A673 (cell line): ENCODE data around the gene PFKFB3. TPM values are rescaled to one million over a fixed set of nuclear protein-coding genes. Genes with fewer than 3 reads are reported as not detected.

ENCODE experiments used
- BruUV-seq: library from RNA; stranded (reverse); fragments of 400-500 nt; replicated peaks from 2 replicates; lab custom pipeline; 2021; lab: Mats Ljungman, UMichigan
- CTCF ChIA-PET: fragments of 300-600 bp; sonication (Branson Sonifier 250); formaldehyde crosslinking; loops from one replicate; lab custom pipeline; 2022; ENCODE audit warnings: antibody characterized with exemption; lab: Charles Lee
- POLR2A ChIA-PET: fragments of 300-600 bp; sonication (Branson Sonifier 250); formaldehyde crosslinking; loops from one replicate; lab custom pipeline; 2022; ENCODE audit warnings: antibody characterized with exemption; ENCODE audit not compliant: low non-redundant PET; lab: Charles Lee
- DNase-seq: peaks from one replicate; pipeline ENCODE4 v3.0.0-alpha.2; 2015; ENCODE audit warnings: low spot score
- H3K27ac ChIP-seq: fragments of 200-600 bp; sonication (generic); 2 replicates; pipeline ENCODE4 v1.5.1; 2016; ENCODE audit warnings: mixed run types, low read depth, mild to moderate bottlenecking, mixed read lengths, antibody characterized with exemption, low read length; ENCODE audit not compliant: poor library complexity, severe bottlenecking
- H3K27me3 ChIP-seq: fragments of 200-600 bp; sonication (generic); replicated peaks from 2 replicates; pipeline ENCODE4 v1.6.1; 2017; ENCODE audit warnings: mixed run types, low read depth, mild to moderate bottlenecking, mixed read lengths, antibody characterized with exemption, low read length; ENCODE audit not compliant: insufficient read depth, poor library complexity
- H3K36me3 ChIP-seq: fragments of 200-600 bp; sonication (generic); 2 replicates; pipeline ENCODE4 v1.6.1; 2016; ENCODE audit warnings: mixed run types, mild to moderate bottlenecking, mixed read lengths, antibody characterized with exemption, low read length; ENCODE audit not compliant: insufficient read depth, poor library complexity, severe bottlenecking
- H3K4me1 ChIP-seq: fragments of 200-600 bp; sonication (generic); 2 replicates; pipeline ENCODE4 v1.6.1; 2017; ENCODE audit warnings: mixed run types, mild to moderate bottlenecking, mixed read lengths, antibody characterized with exemption, low read length; ENCODE audit not compliant: insufficient read depth, poor library complexity, severe bottlenecking
- H3K4me3 ChIP-seq: fragments of 200-600 bp; sonication (generic); 2 replicates; pipeline ENCODE4 v1.5.1; 2016; ENCODE audit warnings: low read depth, mixed run types, mild to moderate bottlenecking, mixed read lengths, low read length; ENCODE audit not compliant: poor library complexity, severe bottlenecking
- H3K9me3 ChIP-seq: fragments of 200-600 bp; sonication (generic); 2 replicates; pipeline ENCODE4 v1.6.1; 2016; ENCODE audit warnings: mixed run types, low read depth, mild to moderate bottlenecking, mixed read lengths, antibody characterized with exemption, low read length; ENCODE audit not compliant: poor library complexity, severe bottlenecking
- EZH2 ChIP-seq: fragments of 200-600 bp; sonication (generic); IDR thresholded peaks from 2 replicates; pipeline ENCODE4 v1.6.1; 2017; ENCODE audit warnings: borderline replicate concordance, low read depth, mild to moderate bottlenecking, mixed read lengths, antibody characterized with exemption, low read length; ENCODE audit not compliant: poor library complexity, severe bottlenecking
- intact Hi-C: fragments of 100-400 bp; cut with micrococcal nuclease; formaldehyde crosslinking; loops from one replicate; pipeline ENCODE4 v1.10.0; 2022; ENCODE audit not compliant: unreplicated experiment
- total RNA-seq: library from RNA; stranded (reverse); gene quantifications from 2 replicates; pipeline ENCODE4 v1.2.3, GENCODE V29; 2021
- TF ChIP-seq, protein P1 (sequence below): fragments of 300-800, 200-600 bp; sonication (generic); conservative IDR thresholded peaks from 2 replicates; pipeline ENCODE4 v1.5.1; 2017; ENCODE audit warnings: low read depth, mild to moderate bottlenecking, antibody characterized with exemption, low read length, moderate library complexity, mixed read lengths

Gene PFKFB3
- total RNA-seq, 1 experiment from 2014 or later = 53.0 TPM

DNA sequence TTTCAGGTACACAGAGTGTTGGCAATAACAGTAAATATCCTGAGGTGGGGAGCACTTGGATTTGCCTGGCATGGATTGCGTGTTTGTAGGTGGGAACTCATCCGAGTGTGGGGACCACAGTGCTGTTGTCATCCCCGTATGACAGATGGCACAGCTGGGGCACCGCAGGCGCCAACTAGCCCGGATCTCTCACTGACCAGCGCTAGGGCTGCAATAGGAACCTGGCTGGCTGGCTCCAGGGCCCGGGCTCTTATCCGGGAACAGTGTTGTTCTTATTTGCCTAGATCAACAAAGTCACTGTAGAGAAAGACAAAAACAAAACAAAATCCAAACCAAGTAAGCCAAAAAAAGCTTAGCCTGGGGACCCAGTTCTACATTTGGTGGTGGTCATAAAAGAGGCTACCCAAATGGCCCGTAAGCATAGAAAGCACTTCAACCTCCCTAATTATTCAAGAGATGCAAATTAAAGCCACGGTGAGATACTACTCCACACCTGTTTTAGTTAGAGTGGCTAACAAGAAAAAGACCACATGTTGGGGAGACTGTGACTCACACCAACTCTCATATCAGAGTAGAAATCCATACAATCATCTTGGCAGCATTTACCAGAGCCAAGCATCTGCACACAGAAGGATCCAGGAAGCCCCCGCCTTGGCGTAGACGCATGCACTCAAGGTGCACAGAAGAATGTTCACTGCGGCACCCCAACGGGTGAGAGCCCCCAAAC is 27.2 kb upstream of the PFKFB3 start:
- H3K27ac ChIP-seq = no peak overlapping the region
- H3K4me3 ChIP-seq = no peak overlapping the region
- DNase-seq = no peak
- no peaks in the 10 kb centered on the region for H3K36me3 ChIP-seq
- no TSS peak for BruUV-seq
- intact Hi-C loops = no loop called here
- H3K9me3 ChIP-seq = no peaks in the 10 kb centered on the region
- ChIA-PET CTCF (interaction anchor here (1.0 kb wide), 1 partner anchor 27 kb away, joined by 4 read pairs; no protein-coding TSS in a partner anchor), POLR2A (no interaction called here)
- H3K27me3 ChIP-seq = no peaks in the 10 kb centered on the region
- TF ChIP-seq, protein P1, sequence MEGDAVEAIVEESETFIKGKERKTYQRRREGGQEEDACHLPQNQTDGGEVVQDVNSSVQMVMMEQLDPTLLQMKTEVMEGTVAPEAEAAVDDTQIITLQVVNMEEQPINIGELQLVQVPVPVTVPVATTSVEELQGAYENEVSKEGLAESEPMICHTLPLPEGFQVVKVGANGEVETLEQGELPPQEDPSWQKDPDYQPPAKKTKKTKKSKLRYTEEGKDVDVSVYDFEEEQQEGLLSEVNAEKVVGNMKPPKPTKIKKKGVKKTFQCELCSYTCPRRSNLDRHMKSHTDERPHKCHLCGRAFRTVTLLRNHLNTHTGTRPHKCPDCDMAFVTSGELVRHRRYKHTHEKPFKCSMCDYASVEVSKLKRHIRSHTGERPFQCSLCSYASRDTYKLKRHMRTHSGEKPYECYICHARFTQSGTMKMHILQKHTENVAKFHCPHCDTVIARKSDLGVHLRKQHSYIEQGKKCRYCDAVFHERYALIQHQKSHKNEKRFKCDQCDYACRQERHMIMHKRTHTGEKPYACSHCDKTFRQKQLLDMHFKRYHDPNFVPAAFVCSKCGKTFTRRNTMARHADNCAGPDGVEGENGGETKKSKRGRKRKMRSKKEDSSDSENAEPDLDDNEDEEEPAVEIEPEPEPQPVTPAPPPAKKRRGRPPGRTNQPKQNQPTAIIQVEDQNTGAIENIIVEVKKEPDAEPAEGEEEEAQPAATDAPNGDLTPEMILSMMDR = no peak
- TF ChIP-seq EZH2 = no peak
- H3K4me1 ChIP-seq = peaks cover 17% of the 10 kb centered on the region

DNA sequence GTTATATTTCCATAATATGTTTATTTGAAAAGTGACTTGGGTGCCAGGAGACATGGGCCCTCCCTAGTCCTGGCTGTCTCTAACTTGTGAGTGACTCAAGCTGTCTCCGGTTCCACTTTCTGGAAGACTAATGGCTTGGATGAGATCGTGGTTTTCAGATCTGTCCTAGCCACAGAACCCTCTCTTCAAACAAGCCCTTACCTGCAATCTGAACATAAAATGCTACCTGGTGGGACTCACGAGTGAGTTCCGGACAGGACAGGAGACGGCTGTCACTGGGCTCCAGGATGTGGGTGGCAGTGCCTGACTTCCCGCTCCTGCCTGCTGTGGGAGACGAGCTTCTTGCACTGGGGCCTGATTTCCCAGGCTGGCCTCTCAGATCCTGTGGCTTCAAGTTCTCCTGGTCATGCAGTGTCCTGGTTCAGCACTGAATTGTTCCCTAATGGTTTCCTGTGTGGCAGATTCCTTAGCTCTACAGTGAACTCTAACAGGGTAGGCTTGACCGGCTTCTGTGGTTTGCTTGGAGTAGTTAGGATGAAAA is 26.0 kb upstream of the PFKFB3 start:
- Histone ChIP-seq H3K27ac (peak overlapping the region; percentile 10), H3K4me3 (no peak overlapping the region), H3K36me3 (no peaks in the 10 kb centered on the region), H3K4me1 (peaks cover 6% of the 10 kb centered on the region), H3K9me3 (no peaks in the 10 kb centered on the region), H3K27me3 (no peaks in the 10 kb centered on the region)
- POLR2A ChIA-PET = interaction anchor here (0.7 kb wide), 1 partner anchor 60 kb away, joined by 3 read pairs; no protein-coding TSS in a partner anchor
- BruUV-seq = no TSS peak
- CTCF ChIA-PET = interaction anchor here (1.0 kb wide), 1 partner anchor 26 kb away, joined by 4 read pairs; no protein-coding TSS in a partner anchor
- no peak for DNase-seq
- intact Hi-C loops = no loop called here
- TF ChIP-seq EZH2 = no peak

DNA sequence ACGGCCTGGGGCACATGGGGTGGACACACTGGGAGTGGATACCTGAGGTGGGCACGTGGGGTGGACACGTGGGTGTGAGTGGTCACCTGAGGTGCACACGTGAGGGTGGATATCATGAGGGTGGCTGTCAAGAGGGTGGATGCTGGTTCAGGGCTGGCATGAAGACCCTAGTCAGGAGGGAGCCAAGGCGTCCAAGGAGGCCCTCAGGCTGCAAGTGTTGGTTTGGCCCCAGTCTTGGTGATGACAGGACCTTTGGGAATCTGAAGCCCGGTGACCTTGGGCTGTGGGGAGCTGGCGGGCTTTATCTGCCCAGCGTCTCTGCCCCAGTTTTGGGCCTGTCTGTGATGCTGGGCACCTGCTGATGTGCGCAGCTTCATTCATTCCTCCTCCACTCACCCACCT is 24.9 kb upstream of the PFKFB3 start:
- H3K27ac ChIP-seq = no peak overlapping the region
- no peak for TF ChIP-seq EZH2
- TF ChIP-seq, protein P1 = no peak
- no peaks in the 10 kb centered on the region for H3K9me3 ChIP-seq
- H3K4me1 ChIP-seq = no peaks in the 10 kb centered on the region
- POLR2A ChIA-PET = no interaction called here
- no peak for DNase-seq
- BruUV-seq = no TSS peak
- H3K36me3 ChIP-seq = no peaks in the 10 kb centered on the region
- intact Hi-C loops = no loop called here
- no peak overlapping the region for H3K4me3 ChIP-seq
- CTCF ChIA-PET = no interaction called here
- H3K27me3 ChIP-seq = no peaks in the 10 kb centered on the region
